ENCODE results near the gene LMF1.
"Not testable (repeated sequence)": the region's sequence is repeated elsewhere in the genome, so short reads cannot be mapped to it uniquely, and the experiment has no call there.

LMF1 gene

DNA sequence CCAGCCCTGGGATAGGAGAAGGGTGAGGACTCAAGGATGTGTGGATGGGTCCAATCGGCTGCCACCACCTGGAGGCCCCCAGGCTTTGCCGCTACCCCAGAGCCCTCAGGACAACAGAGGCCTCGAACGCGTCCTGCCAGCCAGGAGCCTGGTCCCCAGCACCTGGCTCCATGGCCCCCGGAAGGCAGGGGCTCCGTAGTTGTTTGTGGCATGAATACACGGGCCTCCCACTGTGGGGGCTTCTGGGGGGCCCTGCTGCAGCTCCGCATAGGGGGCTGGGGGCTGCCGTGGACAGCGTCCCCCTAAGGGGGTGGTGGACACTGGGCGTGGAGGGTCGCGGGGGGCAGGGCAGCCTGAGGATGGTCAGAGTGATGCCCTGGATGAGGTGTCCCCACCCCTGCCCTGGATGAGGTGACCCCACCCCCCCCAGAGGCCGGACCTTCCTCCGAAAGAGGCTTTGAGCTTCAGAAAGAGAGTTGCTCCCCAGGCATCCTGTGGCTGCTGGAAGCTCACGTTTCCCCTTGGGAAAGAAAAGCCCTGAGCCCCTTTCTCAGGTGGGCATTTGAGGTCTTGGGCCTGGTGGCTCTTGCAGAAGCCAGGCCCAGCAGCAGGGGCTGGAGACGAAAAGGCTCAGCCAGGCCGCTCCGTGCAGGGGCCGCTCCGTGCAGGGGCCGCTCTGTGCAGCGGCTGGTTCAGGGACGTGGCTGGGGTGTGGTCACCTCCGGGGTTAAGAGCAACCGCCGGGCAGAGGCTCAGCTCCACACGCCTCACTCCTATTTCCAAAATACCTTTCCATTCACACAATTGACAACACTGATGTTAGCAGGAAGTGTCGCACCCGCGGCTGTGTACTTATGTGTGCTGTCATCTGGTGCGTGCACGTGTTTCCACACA is 130.0 kb downstream of the LMF1 start:
- no peak for DNase-seq

DNA sequence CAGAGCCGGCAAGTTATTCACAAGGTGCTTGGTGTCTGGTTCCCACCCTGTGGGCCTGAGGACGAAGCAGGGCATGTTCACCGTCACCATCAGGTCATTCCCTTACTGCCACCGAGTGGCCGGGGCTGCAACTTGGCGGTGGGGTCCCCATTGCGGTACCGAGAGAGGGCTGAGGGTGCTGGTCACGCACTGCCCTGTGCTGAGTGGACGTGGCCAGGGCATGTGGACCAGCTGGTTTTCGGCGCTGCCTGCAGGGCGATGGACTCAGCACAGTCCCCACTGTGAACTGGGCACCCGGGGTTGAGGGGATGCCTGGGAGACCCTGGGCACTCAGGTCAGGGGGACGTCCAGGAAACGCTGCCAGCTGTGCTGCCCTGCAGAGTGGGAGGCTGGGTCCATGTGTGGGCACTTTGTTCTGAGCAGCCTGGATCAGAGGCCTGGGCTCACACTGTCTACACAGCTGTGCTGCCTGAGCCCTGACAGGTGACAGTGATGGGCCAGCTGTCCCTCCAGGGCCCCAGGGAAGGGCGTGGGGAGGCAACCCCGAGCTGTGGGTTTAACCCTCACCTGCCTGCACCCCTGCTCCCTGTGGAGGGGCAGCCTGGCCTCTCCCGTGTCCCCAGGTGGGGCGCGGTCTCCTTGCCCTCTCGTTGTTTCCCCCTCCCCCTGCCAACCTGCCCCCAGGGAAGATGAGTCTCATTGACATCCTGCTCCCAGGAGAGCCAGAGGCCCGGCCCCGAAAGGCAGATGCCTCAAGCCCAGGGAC is 131.0 kb downstream of the LMF1 start:
- no peak for DNase-seq

DNA sequence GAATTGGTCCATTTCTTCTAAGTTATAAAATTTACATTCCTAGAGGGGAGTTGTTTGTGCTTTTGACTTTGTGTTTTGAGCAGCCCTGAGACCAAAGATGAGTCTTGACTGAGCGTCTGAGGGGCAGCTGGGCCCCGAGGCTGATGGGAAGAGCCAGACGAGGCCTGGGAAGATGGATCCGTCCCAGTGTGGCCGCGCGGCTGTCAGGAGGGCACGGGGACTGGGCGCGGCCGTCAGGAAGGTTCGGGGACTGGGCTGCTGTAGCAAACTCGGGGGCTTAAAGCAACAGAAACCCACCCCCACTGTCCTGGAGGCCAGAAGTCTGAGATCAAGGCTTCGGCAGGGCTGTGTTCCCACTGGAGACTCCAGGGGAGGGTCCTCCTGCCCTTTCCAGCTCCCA is 132.0 kb downstream of the LMF1 start:
- DNase-seq = no peak

DNA sequence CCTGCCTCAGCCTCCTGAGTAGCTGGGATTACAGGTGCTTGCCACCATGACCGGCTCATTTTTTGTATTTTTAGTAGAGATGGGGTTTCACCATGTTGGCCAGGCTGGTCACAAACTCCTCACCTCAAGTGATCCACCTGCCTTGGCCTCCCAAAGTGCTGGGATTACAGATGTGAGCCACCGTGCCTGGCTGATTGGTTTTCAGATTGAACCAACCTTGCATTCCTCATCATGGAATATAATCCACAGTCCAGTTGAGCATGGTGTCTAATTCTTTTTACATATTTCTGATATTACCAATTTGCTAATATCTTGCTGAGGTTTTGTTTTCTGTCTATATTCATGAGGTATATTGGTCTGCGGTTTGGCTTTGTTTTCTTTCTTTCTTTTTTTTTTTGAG is 134.0 kb downstream of the LMF1 start:
- DNase-seq = not testable (repeated sequence)

DNA sequence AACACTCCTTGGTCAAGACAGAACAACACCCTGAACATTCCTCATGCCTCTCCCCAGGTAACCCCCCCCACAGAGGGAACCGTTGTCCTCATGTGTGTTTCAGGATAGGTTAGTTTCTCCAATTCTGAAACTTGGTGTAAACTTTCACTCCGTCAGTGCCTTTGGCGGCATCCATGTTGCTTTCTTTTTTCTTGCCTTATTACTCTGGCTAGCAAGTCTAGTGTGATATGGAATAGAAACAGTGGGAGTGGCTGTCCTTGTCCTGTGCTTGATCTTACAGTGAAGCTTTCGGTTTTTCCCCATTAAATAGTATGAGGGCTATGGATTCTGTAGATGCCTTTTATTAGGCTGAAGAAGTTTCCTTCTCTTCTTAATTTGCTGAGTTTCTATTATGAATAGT is 134.6 kb downstream of the LMF1 start:
- DNase-seq = no peak

DNA sequence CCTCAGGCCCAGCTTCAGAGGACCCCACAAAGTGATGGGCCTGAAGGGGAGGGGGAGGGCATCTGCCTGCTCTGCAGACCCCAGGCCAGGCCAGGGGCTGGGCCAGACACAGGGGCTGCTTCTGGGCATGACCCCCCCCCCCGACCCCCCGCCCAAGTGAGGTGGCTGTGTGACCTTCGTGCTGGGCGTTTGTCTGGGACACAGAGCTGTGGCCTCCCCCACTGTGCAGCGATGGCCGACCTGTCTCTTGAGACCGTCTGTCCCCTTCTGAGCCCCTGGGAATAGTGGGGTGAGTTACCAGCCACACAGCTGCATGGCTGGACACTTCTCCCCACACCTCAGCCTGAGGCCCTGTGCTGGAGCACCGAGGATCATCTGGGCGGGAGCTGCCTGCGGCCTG is 135.4 kb downstream of the LMF1 start:
- no peak for DNase-seq

DNA sequence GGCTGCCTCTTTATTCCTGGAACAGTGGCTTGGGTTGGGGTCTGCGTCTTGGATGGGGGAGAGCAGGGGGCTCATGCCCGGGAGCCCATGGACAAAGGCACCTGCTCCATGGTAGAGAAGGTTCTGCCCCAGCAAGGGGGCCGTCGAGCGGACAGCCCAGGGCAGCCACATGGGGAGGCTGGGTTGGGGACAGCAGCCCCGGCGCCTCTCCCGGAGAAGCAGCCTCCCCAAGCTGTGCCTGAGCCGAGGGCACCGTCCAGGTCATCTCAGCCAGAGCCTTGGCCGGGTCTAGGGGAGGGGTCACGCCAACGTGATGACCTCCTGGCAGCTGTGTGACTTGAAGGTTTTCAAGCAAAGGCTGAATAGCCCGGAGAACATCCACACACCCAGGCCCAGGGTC is 137.4 kb downstream of the LMF1 start:
- no peak for DNase-seq

DNA sequence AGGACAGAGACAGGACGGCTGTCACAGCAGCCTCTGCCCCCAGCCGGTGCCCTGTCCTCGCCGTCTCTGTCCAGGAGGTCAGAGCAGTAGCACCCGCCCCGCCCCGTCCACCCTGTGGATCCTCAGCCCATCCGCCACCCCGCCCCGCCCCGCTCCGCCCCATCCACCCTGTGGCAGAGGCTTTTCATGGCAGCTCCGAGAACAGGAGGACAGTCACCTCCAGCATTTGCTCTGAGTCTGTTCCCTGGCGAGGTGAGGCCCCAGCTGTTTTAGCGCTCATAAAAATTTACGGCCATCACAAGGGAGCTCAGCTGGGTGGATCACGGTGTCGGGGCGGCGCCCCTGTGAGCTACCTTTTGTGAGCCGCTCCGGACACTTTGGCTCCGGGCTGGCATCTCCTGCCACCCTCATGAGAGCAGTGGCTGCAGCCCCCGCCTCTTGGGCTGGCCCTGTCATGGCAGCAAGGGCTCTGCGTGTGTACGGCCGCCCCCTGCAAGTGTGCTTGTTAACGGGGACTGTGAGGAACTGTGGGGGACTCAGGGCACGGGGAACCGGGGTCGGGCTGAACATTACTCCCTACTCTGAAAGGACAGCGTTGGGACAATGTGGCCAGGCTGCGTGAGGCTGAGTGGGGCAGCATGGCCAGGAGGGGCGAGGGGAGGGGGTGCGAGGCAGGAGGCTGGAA is 138.0 kb downstream of the LMF1 start:
- no peak for DNase-seq

DNA sequence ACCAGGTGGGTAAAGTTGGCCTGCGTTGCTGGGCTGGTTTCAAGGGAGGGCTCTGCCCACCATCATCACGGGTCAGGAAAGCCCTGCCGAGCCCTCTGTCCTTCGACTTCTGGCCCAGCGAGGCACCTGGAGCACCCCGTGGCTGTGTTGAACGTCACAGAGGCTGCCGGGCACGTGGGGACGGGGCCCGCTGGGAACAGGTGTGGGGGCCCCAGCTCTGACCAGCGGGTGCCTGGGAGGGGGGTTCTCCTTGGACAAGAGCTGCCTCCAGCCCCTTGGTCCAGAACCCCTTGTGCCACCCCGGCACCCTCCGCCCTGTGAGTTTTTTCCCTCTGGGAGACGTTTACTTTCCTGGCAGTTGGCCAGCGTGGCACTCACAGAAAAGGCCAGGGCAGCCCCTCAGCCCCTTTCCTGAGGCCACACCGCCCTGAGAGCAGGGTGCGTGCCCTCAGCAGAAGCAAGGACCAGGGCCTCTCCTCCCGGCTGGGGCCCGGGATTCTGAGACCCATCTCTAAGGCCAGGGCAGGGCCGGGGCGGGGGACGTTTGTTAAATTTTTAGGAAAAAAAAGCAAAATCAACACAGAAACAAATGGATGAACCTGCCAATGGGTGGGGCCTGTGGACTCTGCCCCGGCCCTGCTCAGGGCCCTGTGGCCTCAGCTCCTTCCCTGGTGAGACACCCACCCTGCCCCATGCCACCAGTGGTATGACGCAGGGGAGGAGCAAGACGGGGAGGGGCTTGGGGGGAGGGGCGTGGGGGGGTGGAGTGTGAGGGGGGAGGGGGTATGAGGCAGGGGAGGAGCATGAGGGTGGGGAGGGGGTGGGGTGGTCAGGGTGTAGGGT is 139.0 kb downstream of the LMF1 start:
- DNase-seq = no peak

- DNase-seq = no peak
Observed at GRCh38 chr16:830871-831570, 139.8 kb downstream of the LMF1 start.

DNA sequence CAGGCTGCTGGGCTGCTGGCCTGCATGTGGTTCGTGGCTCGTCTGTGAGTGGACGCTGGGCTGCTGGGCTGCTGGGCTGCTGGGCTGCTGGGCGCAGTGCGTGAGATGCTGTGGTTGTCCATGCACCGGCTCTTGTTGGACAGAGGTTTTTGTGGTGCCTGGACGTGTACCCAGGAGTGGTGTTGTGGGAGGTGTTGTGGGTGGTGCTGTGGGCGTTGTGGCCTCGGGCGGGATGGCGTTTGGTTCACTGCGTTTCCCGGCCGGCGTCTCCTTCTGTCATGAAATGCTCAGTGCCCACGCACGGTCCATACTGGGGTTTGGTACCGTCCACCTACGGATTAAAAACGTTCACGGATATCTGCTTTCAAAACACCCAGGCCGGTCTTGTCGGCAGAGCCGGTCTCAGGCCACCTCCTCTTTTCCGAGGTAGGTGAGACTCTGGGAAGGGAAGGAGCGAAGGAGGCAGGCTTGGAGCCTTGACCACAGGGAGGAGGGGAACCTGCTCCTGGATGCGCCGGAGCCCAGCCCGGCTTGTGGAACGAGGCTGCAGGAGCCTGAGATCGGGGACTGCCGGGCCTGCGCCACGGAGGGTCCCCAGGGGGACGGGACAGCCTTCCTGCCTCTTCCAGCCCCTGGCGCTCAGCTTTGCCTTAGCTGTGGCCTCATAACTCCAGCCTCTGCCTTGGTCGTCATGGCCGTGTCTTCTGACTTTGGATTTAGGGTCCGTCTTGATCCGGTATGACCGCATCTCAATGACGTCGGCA is 140.5 kb downstream of the LMF1 start:
- DNase-seq = no peak

GRCh38 chr16:828891-829290 is 141.9 kb downstream of the LMF1 start:
- DNase-seq = no peak

DNA sequence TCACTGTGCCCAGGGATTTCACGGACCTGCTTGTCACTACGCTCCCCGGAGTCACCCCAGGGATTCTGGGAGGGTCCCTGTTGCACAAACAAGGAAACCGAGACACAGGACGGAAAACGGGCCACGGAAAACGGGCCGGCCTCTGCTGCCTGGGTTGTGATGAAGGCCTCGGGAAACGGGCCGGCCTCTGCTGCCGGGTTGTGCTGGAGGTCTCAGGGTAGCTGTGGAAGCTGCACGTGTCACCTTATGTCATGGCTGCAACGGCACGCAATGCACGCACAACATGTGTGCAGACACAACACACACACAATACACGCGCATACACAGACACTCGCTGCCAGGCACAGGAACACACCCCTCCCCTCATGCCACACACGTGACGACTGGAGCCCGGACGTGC is 143.3 kb downstream of the LMF1 start:
- DNase-seq = no peak

DNA sequence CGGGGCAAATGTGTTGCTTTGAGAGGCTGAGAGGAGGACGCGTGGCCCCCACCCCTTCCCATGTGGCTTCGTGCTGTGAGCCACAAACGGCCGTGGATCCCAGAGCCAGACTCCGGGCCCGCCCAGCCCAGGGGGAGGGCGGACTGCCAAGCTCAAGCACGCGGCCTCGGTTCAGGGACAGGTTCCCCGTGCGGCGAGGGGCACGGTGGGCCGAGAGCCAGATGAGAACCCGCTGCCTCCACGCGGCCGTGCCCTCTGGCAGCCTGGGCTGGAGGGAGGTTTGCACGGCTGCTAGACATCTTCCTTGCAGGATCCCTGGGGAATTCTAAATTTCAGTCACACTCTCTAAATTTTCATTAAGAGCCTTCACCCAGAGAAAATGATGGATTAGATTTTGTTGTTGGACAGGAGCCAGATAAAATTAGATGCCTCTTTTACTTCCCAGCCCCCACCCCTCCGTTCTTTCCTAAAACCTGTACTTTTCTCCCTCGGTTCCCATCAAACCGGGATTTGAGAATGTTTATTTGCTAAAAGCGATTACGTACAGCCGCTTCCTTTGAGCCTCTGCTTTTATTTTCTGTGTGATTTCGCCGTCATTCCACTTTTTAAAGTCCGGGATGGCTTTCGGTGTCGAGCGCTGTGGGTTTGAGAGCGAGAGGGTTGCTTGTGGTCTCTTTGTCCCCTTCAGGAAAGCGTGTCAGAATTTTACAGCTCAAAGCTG is 145.3 kb downstream of the LMF1 start:
- no peak for DNase-seq

DNA sequence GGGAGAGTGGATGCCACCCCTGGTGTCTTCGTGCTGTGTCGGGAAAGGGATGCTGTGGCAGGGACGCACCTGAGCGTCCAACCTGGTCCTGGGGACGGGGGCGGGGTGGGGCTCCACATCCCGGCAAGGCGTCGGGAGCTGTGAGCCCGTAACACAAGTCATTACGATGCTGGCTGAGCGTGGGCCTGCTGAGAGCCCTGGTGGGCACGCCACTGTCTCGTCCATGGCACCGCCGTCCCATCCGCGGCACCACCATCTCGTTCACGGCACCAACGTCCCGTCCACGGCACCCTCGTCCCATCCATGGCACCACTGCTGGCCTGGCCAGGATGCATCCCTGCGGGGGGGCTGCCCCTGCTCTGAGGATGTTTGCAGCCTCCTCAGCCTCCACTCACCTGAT is 146.2 kb downstream of the LMF1 start:
- DNase-seq = no peak

DNA sequence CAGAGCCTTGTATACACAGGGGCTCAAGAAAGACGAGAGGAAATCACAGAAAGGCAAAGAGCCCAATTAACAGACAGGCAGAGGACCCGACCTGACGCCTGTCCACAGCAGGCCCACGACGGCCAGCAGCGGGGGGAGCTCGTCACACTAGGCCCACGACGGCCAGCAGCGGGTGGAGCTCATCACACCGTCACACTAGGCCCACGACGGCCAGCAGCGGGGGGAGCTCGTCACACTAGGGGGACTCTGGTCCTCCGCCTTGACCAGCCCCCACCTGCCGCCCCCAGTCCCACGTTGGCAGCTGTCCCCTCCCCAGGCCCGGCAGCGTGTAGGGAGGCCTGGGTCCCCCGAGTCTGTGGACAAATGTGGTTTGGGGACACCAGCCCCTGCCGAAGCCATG is 146.6 kb downstream of the LMF1 start:
- no peak for DNase-seq

- DNase-seq = no peak
Observed at GRCh38 chr16:822909-823297, 147.9 kb downstream of the LMF1 start.

DNA sequence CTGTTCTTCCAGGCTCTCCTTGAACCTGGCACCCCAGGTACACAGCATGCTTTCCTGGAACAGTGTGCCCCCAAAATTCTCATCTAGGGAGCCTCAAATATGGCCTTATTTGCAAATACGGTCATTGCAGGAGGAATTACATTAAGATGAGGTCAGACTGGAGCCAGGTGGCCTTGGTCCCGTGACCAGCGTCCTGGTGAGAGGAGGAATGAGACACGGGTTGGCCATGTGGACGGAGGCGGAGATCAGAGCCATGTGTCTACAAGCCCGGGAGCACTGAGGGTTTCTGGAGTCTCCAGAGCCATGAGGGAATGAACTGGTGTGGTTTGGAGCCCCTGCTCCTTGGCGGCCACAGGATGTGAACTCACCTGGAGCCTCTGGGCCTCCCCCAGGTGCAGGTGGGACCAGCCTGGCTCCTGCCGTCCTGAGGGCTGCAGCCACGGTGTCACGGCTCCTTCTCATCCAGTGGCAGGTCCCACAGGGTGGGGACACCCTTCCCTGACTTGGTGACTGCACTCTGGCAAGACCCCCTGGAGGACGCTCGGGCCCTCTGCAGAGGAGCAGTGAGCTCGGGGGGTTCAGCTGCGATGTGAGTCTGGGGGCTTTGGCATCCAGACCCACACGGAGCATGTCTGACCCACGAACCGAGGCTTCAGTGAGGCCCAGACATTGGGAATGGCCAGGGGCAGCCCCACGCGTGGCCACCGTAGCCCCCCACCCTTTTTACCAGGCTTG is 148.4 kb downstream of the LMF1 start:
- no peak for DNase-seq

- no peak for DNase-seq
Observed at GRCh38 chr16:821751-822150, 149.0 kb downstream of the LMF1 start.

- DNase-seq = no peak
Observed at GRCh38 chr16:820748-821147, 150.0 kb downstream of the LMF1 start.

All from activated CD8-positive, alpha-beta memory T cell treated with anti-CD3 and anti-CD28 coated beads for 24 hours (primary cell).